Right forelimb (tissue), 1 donor: ENCODE measurements around the gene MYRIP.
"Not testable (repeated sequence)": the region's sequence is repeated elsewhere in the genome, so short reads cannot be mapped to it uniquely, and the experiment has no call there.

ENCODE experiments used
- DNase-seq: peaks from one replicate; pipeline ENCODE4 v3.0.0-alpha.2; 2018

MYRIP gene

GRCh38 chr3:40096661-40097111, 287.3 kb downstream of the MYRIP start:
- no peak for DNase-seq

GRCh38 chr3:40097131-40098117, 288.0 kb downstream of the MYRIP start:
- no peak for DNase-seq

GRCh38 chr3:40098261-40098759, 288.9 kb downstream of the MYRIP start:
- DNase-seq, result no peak

GRCh38 chr3:40099871-40100270, 290.5 kb downstream of the MYRIP start:
- no peak for DNase-seq

GRCh38 chr3:40102182-40102581, 292.8 kb downstream of the MYRIP start:
- DNase-seq, result no peak

GRCh38 chr3:40103829-40104228, 294.4 kb downstream of the MYRIP start:
- DNase-seq, result no peak

GRCh38 chr3:40104441-40104840, 295.0 kb downstream of the MYRIP start:
- no peak for DNase-seq

- no peak for DNase-seq
Observed at GRCh38 chr3:40108643-40109042, 299.2 kb downstream of the MYRIP start.

GRCh38 chr3:40109641-40110490, 300.5 kb downstream of the MYRIP start:
- DNase-seq, result no peak

- no peak for DNase-seq
Observed at GRCh38 chr3:40116478-40117177, 307.2 kb downstream of the MYRIP start.

GRCh38 chr3:40118091-40118490, 308.7 kb downstream of the MYRIP start:
- no peak for DNase-seq

GRCh38 chr3:40120067-40120692, 310.8 kb downstream of the MYRIP start:
- no peak for DNase-seq

GRCh38 chr3:40120806-40121205, 311.4 kb downstream of the MYRIP start:
- no peak for DNase-seq

- no peak for DNase-seq
Observed at GRCh38 chr3:40124918-40125317, 315.5 kb downstream of the MYRIP start.

- DNase-seq, result no peak
Observed at GRCh38 chr3:40128166-40128565, 318.8 kb downstream of the MYRIP start.

GRCh38 chr3:40129510-40129909, 320.1 kb downstream of the MYRIP start:
- no peak for DNase-seq

GRCh38 chr3:40129981-40130380, 320.6 kb downstream of the MYRIP start:
- no peak for DNase-seq

- DNase-seq, result no peak
Observed at GRCh38 chr3:40130721-40131120, 321.3 kb downstream of the MYRIP start.

- DNase-seq, result not testable (repeated sequence)
Observed at GRCh38 chr3:40133886-40134575, 324.6 kb downstream of the MYRIP start.

GRCh38 chr3:40137591-40138295, 328.3 kb downstream of the MYRIP start:
- DNase-seq, result no peak
